ENCODE measurements around the gene KCNMB2. TPM values are rescaled to one million over a fixed set of nuclear protein-coding genes. Genes with fewer than 3 reads are reported as not detected.
"Not testable (repeated sequence)": the region's sequence is repeated elsewhere in the genome, so short reads cannot be mapped to it uniquely, and the experiment has no call there.

The KCNMB2 gene
- total RNA-seq, 1 donor from 2014 or later, result not detected

GRCh38 chr3:178823591-178824246 lies 287.5 kb downstream of the KCNMB2 start:
- DNase-seq (ENCODE audit: low spot score), result no peak
- intact Hi-C loops (cut with DNase I), result no loop called here
- ATAC-seq, result peak; percentile 59

GRCh38 chr3:178826435-178827123 lies 290.3 kb downstream of the KCNMB2 start:
- intact Hi-C loops (cut with DNase I), result no loop called here
- ATAC-seq (no peak), DNase-seq (ENCODE audit: low spot score) (no peak)

GRCh38 chr3:178827285-178827856 lies 291.1 kb downstream of the KCNMB2 start:
- no peak for ATAC-seq
- intact Hi-C loops (cut with DNase I), result no loop called here
- no peak for DNase-seq (ENCODE audit: low spot score)

GRCh38 chr3:178833695-178834094 lies 297.5 kb downstream of the KCNMB2 start:
- DNase-seq (ENCODE audit: low spot score) (no peak), ATAC-seq (no peak)
- intact Hi-C loops (cut with DNase I), result no loop called here

GRCh38 chr3:178835033-178835432 lies 298.8 kb downstream of the KCNMB2 start:
- ATAC-seq (no peak), DNase-seq (ENCODE audit: low spot score) (no peak)
- intact Hi-C loops (cut with DNase I), result no loop called here

- no peak for ATAC-seq
- intact Hi-C loops (cut with DNase I), result no loop called here
- DNase-seq (ENCODE audit: low spot score), result no peak
These were observed 301.3 kb downstream of the KCNMB2 start for GRCh38 chr3:178837512-178837911.

- intact Hi-C loops (cut with DNase I), result no loop called here
- ATAC-seq (no peak), DNase-seq (ENCODE audit: low spot score) (no peak)
These were observed 304.4 kb downstream of the KCNMB2 start for GRCh38 chr3:178840586-178840985.

GRCh38 chr3:178841011-178841410 lies 304.8 kb downstream of the KCNMB2 start:
- intact Hi-C loops (cut with DNase I), result no loop called here
- no peak for ATAC-seq
- DNase-seq (ENCODE audit: low spot score), result no peak

- ATAC-seq (no peak), DNase-seq (ENCODE audit: low spot score) (no peak)
- intact Hi-C loops (cut with DNase I), result no loop called here
These were observed 308.7 kb downstream of the KCNMB2 start for GRCh38 chr3:178844916-178845315.

- intact Hi-C loops (cut with DNase I), result no loop called here
- DNase-seq (ENCODE audit: low spot score), result no peak
- ATAC-seq, result no peak
These were observed 309.3 kb downstream of the KCNMB2 start for GRCh38 chr3:178845420-178846118.

- DNase-seq (ENCODE audit: low spot score) (no peak), ATAC-seq (peak; percentile 95)
- intact Hi-C loops (cut with DNase I), result no loop called here
These were observed 311.0 kb downstream of the KCNMB2 start for GRCh38 chr3:178847190-178847589.

GRCh38 chr3:178849199-178849910 lies 313.1 kb downstream of the KCNMB2 start:
- DNase-seq (ENCODE audit: low spot score) (no peak), ATAC-seq (no peak)
- intact Hi-C loops (cut with DNase I), result no loop called here

- intact Hi-C loops (cut with DNase I), result no loop called here
- ATAC-seq (no peak), DNase-seq (ENCODE audit: low spot score) (no peak)
These were observed 314.4 kb downstream of the KCNMB2 start for GRCh38 chr3:178850450-178851190.

- ATAC-seq, result no peak
These were observed 315.3 kb downstream of the KCNMB2 start for GRCh38 chr3:178851564-178851963.

GRCh38 chr3:178856804-178857203 lies 320.6 kb downstream of the KCNMB2 start:
- intact Hi-C loops (cut with DNase I), result no loop called here
- no peak for ATAC-seq
- no peak for DNase-seq (ENCODE audit: low spot score)

More at GRCh38 chr3:178851564-178851963, 315.3 kb downstream of the KCNMB2 start:
- no peak for DNase-seq (ENCODE audit: low spot score)
- intact Hi-C loops (cut with DNase I), result no loop called here

- no peak for DNase-seq (ENCODE audit: low spot score)
- ATAC-seq, result no peak
- intact Hi-C loops (cut with DNase I), result no loop called here
These were observed 323.1 kb downstream of the KCNMB2 start for GRCh38 chr3:178859386-178859785.

GRCh38 chr3:178859900-178860436 lies 323.7 kb downstream of the KCNMB2 start:
- ATAC-seq; DNase-seq (ENCODE audit: low spot score); intact Hi-C loops (cut with DNase I): not testable (repeated sequence)

GRCh38 chr3:178868681-178869080 lies 332.4 kb downstream of the KCNMB2 start:
- intact Hi-C loops (cut with DNase I), result no loop called here

More at GRCh38 chr3:178868681-178869080, 332.4 kb downstream of the KCNMB2 start:
- DNase-seq (ENCODE audit: low spot score) (no peak), ATAC-seq (no peak)
